ENCODE data around the gene TRMU.
A peak's percentile ranks its signal among the peaks of the same experiment; 100 is the strongest.

TRMU gene

GRCh38 chr22:46335201-46336118, at the start of gene TRMU:
Gene TRMU (plus strand): TSS chr22:46335714. CDS start chr22:46335765, 51 bp downstream.
- H3K4me3 ChIP-seq (ENCODE audit: low read depth, low read length), result peak within 1 kb of the TSS; percentile 93
- peak; percentile 56 for DNase-seq (ENCODE audit: low read depth)

GRCh38 chr22:46286006-46286405, 49.5 kb upstream of the TRMU start:
- H3K4me3 ChIP-seq (ENCODE audit: low read depth, low read length), result no peak overlapping the region
- DNase-seq (ENCODE audit: low read depth), result no peak

- no peak overlapping the region for H3K4me3 ChIP-seq (ENCODE audit: low read depth, low read length)
- DNase-seq (ENCODE audit: low read depth), result no peak
Observed at GRCh38 chr22:46286941-46287872, 48.3 kb upstream of the TRMU start.

- H3K4me3 ChIP-seq (ENCODE audit: low read depth, low read length), result no peak overlapping the region
- DNase-seq (ENCODE audit: low read depth), result no peak
Observed at GRCh38 chr22:46287873-46288751, 47.4 kb upstream of the TRMU start.

- no peak for DNase-seq (ENCODE audit: low read depth)
- H3K4me3 ChIP-seq (ENCODE audit: low read depth, low read length), result no peak overlapping the region
Observed at GRCh38 chr22:46288846-46289243, 46.7 kb upstream of the TRMU start.

- H3K4me3 ChIP-seq (ENCODE audit: low read depth, low read length), result no peak overlapping the region
- DNase-seq (ENCODE audit: low read depth), result no peak
Observed at GRCh38 chr22:46289244-46289891, 46.1 kb upstream of the TRMU start.

- no peak overlapping the region for H3K4me3 ChIP-seq (ENCODE audit: low read depth, low read length)
- DNase-seq (ENCODE audit: low read depth), result no peak
Observed at GRCh38 chr22:46290121-46290842, 45.2 kb upstream of the TRMU start.

GRCh38 chr22:46290843-46291785, 44.4 kb upstream of the TRMU start:
- no peak overlapping the region for H3K4me3 ChIP-seq (ENCODE audit: low read depth, low read length)
- no peak for DNase-seq (ENCODE audit: low read depth)

- DNase-seq (ENCODE audit: low read depth), result no peak
- H3K4me3 ChIP-seq (ENCODE audit: low read depth, low read length), result no peak overlapping the region
Observed at GRCh38 chr22:46292173-46292572, 43.3 kb upstream of the TRMU start.

GRCh38 chr22:46292732-46293131, 42.8 kb upstream of the TRMU start:
- no peak overlapping the region for H3K4me3 ChIP-seq (ENCODE audit: low read depth, low read length)
- DNase-seq (ENCODE audit: low read depth), result no peak

GRCh38 chr22:46293577-46294260, 41.8 kb upstream of the TRMU start:
- no peak for DNase-seq (ENCODE audit: low read depth)
- H3K4me3 ChIP-seq (ENCODE audit: low read depth, low read length), result no peak overlapping the region

GRCh38 chr22:46294784-46295183, 40.7 kb upstream of the TRMU start:
- no peak overlapping the region for H3K4me3 ChIP-seq (ENCODE audit: low read depth, low read length)
- DNase-seq (ENCODE audit: low read depth), result no peak

- peak overlapping the region; percentile 85 for H3K4me3 ChIP-seq (ENCODE audit: low read depth, low read length)
- DNase-seq (ENCODE audit: low read depth), result no peak
Observed at GRCh38 chr22:46295277-46295971, 40.1 kb upstream of the TRMU start.

GRCh38 chr22:46296257-46297150, 39.0 kb upstream of the TRMU start, which contains the start of gene GTSE1:
Gene GTSE1 (plus strand): TSS chr22:46296870. CDS start chr22:46297401, 531 bp downstream.
- peak within 1 kb of the TSS; percentile 85 for H3K4me3 ChIP-seq (ENCODE audit: low read depth, low read length)
- peak; percentile 81 for DNase-seq (ENCODE audit: low read depth)
